ENCODE data around the gene PCDH9. TPM values are rescaled to one million over a fixed set of nuclear protein-coding genes. Genes with fewer than 3 reads are reported as not detected.
A peak's percentile ranks its signal among the peaks of the same experiment; 100 is the strongest.

The PCDH9 gene
- total RNA-seq, 1 experiment from 2014 or later, result 5.8 TPM

DNA sequence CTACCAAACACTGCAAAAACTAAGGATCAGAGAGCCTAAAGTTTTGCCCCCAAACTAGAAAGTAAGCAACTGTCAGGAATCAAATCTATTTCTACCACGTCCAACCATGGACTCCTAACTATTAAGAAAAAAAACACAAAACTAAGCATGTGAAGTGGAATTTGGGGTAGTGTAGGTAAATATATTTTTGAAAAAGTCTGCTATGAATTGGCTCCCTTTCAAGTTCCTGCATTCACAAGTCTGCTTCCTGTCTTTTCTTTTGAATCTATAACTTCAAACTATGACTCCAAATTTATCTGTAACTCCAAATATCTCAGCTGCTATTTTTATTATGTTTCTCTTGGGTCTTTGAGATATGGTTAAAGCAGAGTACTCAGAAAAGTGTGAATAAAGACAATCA, 47.0 kb downstream of the PCDH9 start:
- Histone ChIP-seq H3K4me3 (ENCODE audit: low read depth, low read length, poor library complexity, severe bottlenecking) (no peak overlapping the region), H3K27me3 (replicated peaks; ENCODE audit: insufficient read depth, low read depth, low read length, poor library complexity) (no peaks in the 10 kb centered on the region), H3K27ac (ENCODE audit: low read depth, low read length, poor library complexity, severe bottlenecking) (no peak overlapping the region), H3K9me3 (ENCODE audit: low read depth, low read length, poor library complexity, severe bottlenecking) (no peaks in the 10 kb centered on the region), H3K4me1 (ENCODE audit: insufficient read depth, low read length, poor library complexity, severe bottlenecking) (no peaks in the 10 kb centered on the region), H3K36me3 (ENCODE audit: insufficient read depth, low read length, poor library complexity, severe bottlenecking) (no peaks in the 10 kb centered on the region)
- BruUV-seq (replicated peaks), result no TSS peak
- DNase-seq (ENCODE audit: low spot score), result no peak
- intact Hi-C loops (cut with micrococcal nuclease; ENCODE audit: unreplicated experiment), result no loop called here
- ChIA-PET POLR2A (ENCODE audit: low non-redundant PET) (no interaction called here), CTCF (no interaction called here)
- TF ChIP-seq, protein P1, sequence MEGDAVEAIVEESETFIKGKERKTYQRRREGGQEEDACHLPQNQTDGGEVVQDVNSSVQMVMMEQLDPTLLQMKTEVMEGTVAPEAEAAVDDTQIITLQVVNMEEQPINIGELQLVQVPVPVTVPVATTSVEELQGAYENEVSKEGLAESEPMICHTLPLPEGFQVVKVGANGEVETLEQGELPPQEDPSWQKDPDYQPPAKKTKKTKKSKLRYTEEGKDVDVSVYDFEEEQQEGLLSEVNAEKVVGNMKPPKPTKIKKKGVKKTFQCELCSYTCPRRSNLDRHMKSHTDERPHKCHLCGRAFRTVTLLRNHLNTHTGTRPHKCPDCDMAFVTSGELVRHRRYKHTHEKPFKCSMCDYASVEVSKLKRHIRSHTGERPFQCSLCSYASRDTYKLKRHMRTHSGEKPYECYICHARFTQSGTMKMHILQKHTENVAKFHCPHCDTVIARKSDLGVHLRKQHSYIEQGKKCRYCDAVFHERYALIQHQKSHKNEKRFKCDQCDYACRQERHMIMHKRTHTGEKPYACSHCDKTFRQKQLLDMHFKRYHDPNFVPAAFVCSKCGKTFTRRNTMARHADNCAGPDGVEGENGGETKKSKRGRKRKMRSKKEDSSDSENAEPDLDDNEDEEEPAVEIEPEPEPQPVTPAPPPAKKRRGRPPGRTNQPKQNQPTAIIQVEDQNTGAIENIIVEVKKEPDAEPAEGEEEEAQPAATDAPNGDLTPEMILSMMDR (conservative IDR thresholded peaks at IDR 0.05; ENCODE audit: low read depth, low read length), result no peak
- no peak for TF ChIP-seq EZH2 (IDR thresholded peaks at IDR 0.05; ENCODE audit: borderline replicate concordance, low read depth, low read length, poor library complexity, severe bottlenecking)

DNA sequence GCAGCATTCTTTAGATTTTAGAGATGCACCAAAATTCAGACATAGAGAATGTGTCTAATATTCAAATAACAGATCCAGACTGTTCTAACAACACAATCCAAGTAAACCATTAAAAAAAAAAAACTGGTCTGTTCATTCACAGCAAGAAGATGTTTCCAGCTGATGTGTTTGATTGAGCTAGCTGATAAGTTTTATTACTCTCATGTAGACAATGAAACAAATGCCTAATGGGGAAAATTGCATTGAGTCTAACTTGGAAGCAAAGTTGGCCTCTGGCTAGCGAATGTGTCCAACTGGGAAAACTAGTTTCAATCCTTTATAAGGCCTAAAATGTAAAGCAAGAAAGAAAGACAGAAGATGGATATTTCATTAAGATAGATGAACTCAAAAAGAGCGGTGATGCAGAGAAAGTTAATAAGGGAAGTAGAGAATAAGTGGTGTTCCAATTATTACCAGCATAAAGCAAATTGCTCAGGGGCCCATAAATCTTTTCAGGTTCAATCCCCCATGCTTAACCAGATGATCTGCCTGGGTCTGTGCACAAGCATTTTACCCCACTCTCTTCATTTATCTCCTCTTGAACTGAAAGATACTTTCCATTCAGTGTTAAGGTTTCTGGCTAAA, 54.2 kb downstream of the PCDH9 start:
- TF ChIP-seq, protein P1 (conservative IDR thresholded peaks at IDR 0.05; ENCODE audit: low read depth, low read length), result no peak
- no peak for TF ChIP-seq EZH2 (IDR thresholded peaks at IDR 0.05; ENCODE audit: borderline replicate concordance, low read depth, low read length, poor library complexity, severe bottlenecking)
- no peak overlapping the region for H3K27ac ChIP-seq (ENCODE audit: low read depth, low read length, poor library complexity, severe bottlenecking)

GRCh38 chr13:67168384-67168783, 61.8 kb downstream of the PCDH9 start:
- no peaks in the 10 kb centered on the region for H3K27me3 ChIP-seq (replicated peaks; ENCODE audit: insufficient read depth, low read depth, low read length, poor library complexity)
- TF ChIP-seq, protein P1 (conservative IDR thresholded peaks at IDR 0.05; ENCODE audit: low read depth, low read length), result no peak
- no peak for TF ChIP-seq EZH2 (IDR thresholded peaks at IDR 0.05; ENCODE audit: borderline replicate concordance, low read depth, low read length, poor library complexity, severe bottlenecking)
- CTCF ChIA-PET, result no interaction called here
- POLR2A ChIA-PET (ENCODE audit: low non-redundant PET), result no interaction called here
- H3K36me3 ChIP-seq (ENCODE audit: insufficient read depth, low read length, poor library complexity, severe bottlenecking), result no peaks in the 10 kb centered on the region
- no TSS peak for BruUV-seq (replicated peaks)
- intact Hi-C loops (cut with micrococcal nuclease; ENCODE audit: unreplicated experiment), result no loop called here
- H3K9me3 ChIP-seq (ENCODE audit: low read depth, low read length, poor library complexity, severe bottlenecking), result no peaks in the 10 kb centered on the region
- no peak for DNase-seq (ENCODE audit: low spot score)
- no peak overlapping the region for H3K4me3 ChIP-seq (ENCODE audit: low read depth, low read length, poor library complexity, severe bottlenecking)
- H3K4me1 ChIP-seq (ENCODE audit: insufficient read depth, low read length, poor library complexity, severe bottlenecking), result no peaks in the 10 kb centered on the region
- no peak overlapping the region for H3K27ac ChIP-seq (ENCODE audit: low read depth, low read length, poor library complexity, severe bottlenecking)

More for the DNA sequence above, 54.2 kb downstream of the PCDH9 start:
- no peaks in the 10 kb centered on the region for H3K36me3 ChIP-seq (ENCODE audit: insufficient read depth, low read length, poor library complexity, severe bottlenecking)
- no peaks in the 10 kb centered on the region for H3K4me1 ChIP-seq (ENCODE audit: insufficient read depth, low read length, poor library complexity, severe bottlenecking)
- peak; percentile 1 for DNase-seq (ENCODE audit: low spot score)
- H3K27me3 ChIP-seq (replicated peaks; ENCODE audit: insufficient read depth, low read depth, low read length, poor library complexity), result no peaks in the 10 kb centered on the region
- no TSS peak for BruUV-seq (replicated peaks)
- intact Hi-C loops (cut with micrococcal nuclease; ENCODE audit: unreplicated experiment), result no loop called here
- H3K9me3 ChIP-seq (ENCODE audit: low read depth, low read length, poor library complexity, severe bottlenecking), result no peaks in the 10 kb centered on the region
- H3K4me3 ChIP-seq (ENCODE audit: low read depth, low read length, poor library complexity, severe bottlenecking), result no peak overlapping the region
- ChIA-PET POLR2A (ENCODE audit: low non-redundant PET) (interaction anchor here (0.6 kb wide), 1 partner anchor 136 kb away, joined by 3 read pairs; no protein-coding TSS in a partner anchor), CTCF (no interaction called here)

Data from A673 (cell line).